AG09319 (cell line): Measurements from ENCODE around the gene BMP8A.
"Not testable (repeated sequence)": the region's sequence is repeated elsewhere in the genome, so short reads cannot be mapped to it uniquely, and the experiment has no call there.

ENCODE experiments used
- DNase-seq: peaks from one replicate; pipeline ENCODE4 v3.0.0-alpha.2; 2010; ENCODE audit warnings: low read depth; ENCODE audit errors: extremely low read depth
- TF ChIP-seq, protein P1 (sequence below): IDR thresholded peaks from 2 replicates; pipeline ENCODE4 v1.5.1; 2011; ENCODE audit warnings: low read depth, mild to moderate bottlenecking, inconsistent platforms, low read length, moderate library complexity

BMP8A gene

DNA sequence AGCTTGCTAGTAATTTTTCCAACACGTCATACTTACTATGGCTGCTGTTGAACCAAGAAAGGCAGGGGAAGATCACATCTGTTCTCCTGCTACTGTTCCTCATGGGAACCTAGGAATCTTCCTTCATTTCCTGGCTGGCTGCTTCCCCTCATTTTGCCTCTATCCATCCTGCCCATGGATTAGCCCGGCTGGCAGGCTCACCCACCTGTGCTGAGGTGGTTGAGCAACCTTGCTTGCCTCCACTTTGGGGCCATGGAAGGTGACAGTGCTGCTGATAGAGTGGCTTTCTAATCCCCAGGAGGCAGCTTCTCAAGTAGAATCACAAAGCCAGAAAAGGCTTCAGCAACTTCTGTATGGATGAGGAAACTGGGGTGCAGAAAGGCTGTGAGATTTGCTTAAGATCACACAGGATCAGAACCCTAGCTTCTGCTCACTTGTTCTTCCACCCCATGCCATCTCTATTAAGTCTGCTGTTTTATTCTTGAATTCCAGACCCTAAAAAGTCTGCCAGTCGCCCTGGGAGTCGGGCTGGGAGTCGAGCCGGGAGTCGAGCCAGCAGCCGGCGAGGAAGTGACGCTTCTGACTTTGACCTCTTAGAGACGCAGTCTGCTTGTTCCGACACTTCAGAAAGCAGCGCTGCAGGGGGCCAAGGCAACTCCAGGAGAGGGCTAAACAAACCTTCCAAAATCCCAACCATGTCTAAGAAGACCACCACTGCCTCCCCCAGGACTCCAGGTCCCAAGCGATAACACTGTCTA lies 6.2 kb upstream of the BMP8A start:
- no peak for DNase-seq
- TF ChIP-seq, protein P1, sequence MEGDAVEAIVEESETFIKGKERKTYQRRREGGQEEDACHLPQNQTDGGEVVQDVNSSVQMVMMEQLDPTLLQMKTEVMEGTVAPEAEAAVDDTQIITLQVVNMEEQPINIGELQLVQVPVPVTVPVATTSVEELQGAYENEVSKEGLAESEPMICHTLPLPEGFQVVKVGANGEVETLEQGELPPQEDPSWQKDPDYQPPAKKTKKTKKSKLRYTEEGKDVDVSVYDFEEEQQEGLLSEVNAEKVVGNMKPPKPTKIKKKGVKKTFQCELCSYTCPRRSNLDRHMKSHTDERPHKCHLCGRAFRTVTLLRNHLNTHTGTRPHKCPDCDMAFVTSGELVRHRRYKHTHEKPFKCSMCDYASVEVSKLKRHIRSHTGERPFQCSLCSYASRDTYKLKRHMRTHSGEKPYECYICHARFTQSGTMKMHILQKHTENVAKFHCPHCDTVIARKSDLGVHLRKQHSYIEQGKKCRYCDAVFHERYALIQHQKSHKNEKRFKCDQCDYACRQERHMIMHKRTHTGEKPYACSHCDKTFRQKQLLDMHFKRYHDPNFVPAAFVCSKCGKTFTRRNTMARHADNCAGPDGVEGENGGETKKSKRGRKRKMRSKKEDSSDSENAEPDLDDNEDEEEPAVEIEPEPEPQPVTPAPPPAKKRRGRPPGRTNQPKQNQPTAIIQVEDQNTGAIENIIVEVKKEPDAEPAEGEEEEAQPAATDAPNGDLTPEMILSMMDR, result no peak

GRCh38 chr1:39488012-39488545 lies 3.4 kb upstream of the BMP8A start:
- TF ChIP-seq, protein P1, result no peak
- no peak for DNase-seq

- TF ChIP-seq, protein P1, result no peak
- DNase-seq, result no peak
These were observed 2.5 kb upstream of the BMP8A start for GRCh38 chr1:39488793-39489566.

- no peak for DNase-seq
- TF ChIP-seq, protein P1, result no peak
These were observed 1.7 kb upstream of the BMP8A start for GRCh38 chr1:39489567-39490239.

DNA sequence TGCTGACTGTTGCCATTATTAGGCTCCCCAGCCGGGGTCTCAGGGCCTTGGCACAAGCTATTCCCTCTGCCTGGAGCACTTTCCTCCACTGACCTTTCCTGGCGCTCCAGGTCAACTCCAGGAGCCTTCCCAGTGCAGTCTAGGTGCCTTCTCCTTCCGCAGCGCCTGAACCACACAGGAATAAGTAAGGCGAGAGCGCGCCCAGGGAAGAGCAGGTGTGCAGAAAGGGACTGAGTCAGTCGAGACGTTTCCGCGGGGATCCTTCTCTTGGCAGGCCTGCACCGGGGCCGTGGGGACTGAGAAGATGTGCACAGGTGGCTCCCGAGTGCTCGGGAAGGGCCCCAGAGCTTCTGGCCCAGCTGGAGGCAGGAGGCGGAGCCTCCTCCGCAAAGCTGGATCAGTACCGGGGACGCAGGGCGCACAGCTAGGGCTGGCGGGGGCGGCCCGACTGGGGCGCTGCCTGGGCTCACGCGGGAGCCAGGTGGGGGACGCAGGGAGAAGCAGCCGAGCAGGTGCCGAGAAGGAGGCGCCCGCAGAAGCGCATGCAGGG lies 765 bp upstream of the BMP8A start:
- TF ChIP-seq, protein P1, result no peak

GRCh38 chr1:39492118-39493042 lies 944 bp downstream of the BMP8A start:
- DNase-seq, result not testable (repeated sequence)

More for the DNA sequence above, 765 bp upstream of the BMP8A start:
- no peak for DNase-seq

DNA sequence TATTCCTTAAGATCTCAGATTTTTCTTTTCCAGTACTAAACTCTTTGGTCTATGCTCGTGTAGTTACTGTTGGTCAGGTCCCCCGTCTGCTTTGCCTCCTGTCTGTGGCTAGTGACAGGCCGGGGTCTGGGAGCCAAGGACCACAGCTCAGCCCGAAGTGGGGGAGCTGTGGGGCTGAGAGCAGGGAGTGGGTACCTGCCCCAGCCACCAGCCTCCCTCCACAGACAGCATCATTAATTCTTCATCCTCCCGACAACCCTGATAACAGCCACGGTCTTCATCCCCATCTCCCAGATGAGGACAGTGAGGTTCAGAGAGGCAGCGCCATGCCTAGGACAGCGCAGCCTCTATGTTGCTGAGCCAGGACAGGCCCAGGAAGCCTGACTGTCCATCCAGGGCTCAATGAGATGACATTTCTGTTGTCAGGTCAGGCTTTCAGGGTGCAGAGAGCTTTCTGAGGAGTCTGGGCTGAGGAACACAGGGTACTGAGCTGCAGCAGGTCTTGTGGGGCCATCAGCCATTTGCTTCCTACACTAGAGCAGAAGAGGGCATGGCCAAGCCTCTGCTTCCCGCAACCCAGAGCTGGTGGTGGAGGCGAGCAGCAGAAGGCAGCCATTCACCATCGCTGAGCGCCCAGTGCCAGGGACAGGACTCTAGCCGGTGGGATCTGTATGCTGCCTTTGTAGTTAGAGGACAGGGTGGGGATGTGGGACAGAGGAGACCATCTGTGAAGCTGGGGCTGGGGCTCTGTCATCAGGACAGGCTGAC lies 1.8 kb downstream of the BMP8A start:
- DNase-seq, result not testable (repeated sequence)
